Testis (tissue), 2 donors: Measurements from ENCODE around the gene SMAP2.

ENCODE experiments used
- CTCF ChIP-seq, 3 experiments: fragments of 450-650 bp in 2 of 3; fragments of 200-600 bp in 1 of 3; sonication (generic) in 1 of 3; IDR thresholded peaks; one replicate each; pipeline ENCODE4 v1.5.1; 2016 to 2019; ENCODE audit warnings: antibody characterized with exemption in 3 of 3, mild to moderate bottlenecking in 2 of 3, moderate library complexity in 1 of 3
- POLR2A ChIP-seq: fragments of 450-650 bp; IDR thresholded peaks from one replicate; pipeline ENCODE4 v1.6.1; 2017; ENCODE audit warnings: antibody characterized with exemption, mild to moderate bottlenecking, moderate library complexity

GRCh38 chr1:40422630-40423263 is 49.2 kb downstream of the SMAP2 start:
- TF ChIP-seq CTCF (IDR thresholded peaks at IDR 0.05) (no peak), POLR2A (no peak)
